ENCODE measurements around the gene PLAGL1. TPM values are rescaled to one million over a fixed set of nuclear protein-coding genes. Genes with fewer than 3 reads are reported as not detected.

The PLAGL1 gene
- total and polyA plus RNA-seq, 2 donors (not counting 1 experiment from before 2014, with no cell fraction given), result 23.6 to 36.0 TPM

GRCh38 chr6:143976806-143977349 lies 31.2 kb downstream of the PLAGL1 start:
- Mint-ChIP-seq H3K27me3 (no peaks in the 10 kb centered on the region), H3K27ac (no peak overlapping the region), H3K9me3 (ENCODE audit: insufficient read depth) (no peaks in the 10 kb centered on the region), H3K4me3 (no peak overlapping the region), H3K4me1 (peaks cover 3% of the 10 kb centered on the region)
- WGBS (ENCODE audit: insufficient coverage), result no CpG with 5 or more reads among the region's 3 CpGs
- no peak overlapping the region for H2AFZ ChIP-seq (ENCODE audit: insufficient read depth, low read depth, low read length, poor library complexity, severe bottlenecking)
- DNase-seq, result no peak
- H3K4me1 ChIP-seq (ENCODE audit: control insufficient read depth in 2 of 2, insufficient read depth in 2 of 2, low read length in 2 of 2), result peaks cover 0 to 3% of the 10 kb centered on the region in 2 donors
- no peak for TF ChIP-seq EZH2 (IDR thresholded peaks at IDR 0.05; ENCODE audit: borderline replicate concordance, insufficient read depth, low read depth, low read length, poor library complexity, severe bottlenecking)
- TF ChIP-seq CTCF (IDR thresholded peaks at IDR 0.05), result no peak
- no peak overlapping the region for H3K4me2 ChIP-seq (replicated peaks; ENCODE audit: low read depth, low read length, poor library complexity, severe bottlenecking)
- no peaks in the 10 kb centered on the region for H3K79me2 ChIP-seq (ENCODE audit: control insufficient read depth, insufficient read depth, low read length)
- ChIA-PET CTCF (no interaction called here), POLR2A (no interaction called here)
- no peaks in the 10 kb centered on the region for H3K36me3 ChIP-seq (replicated peaks in 1 of 2; ENCODE audit: control extremely low read depth in 1 of 2, control insufficient read depth in 1 of 2, extremely low read depth in 1 of 2, insufficient read depth in 2 of 2, low read length in 1 of 2)
- H3K9me3 ChIP-seq (ENCODE audit: control extremely low read depth in 1 of 3, control insufficient read depth in 2 of 3, insufficient read depth in 1 of 3, low read length in 2 of 3), result peaks cover 0 to 1% (median 0%) of the 10 kb centered on the region in 3 donors
- no peak overlapping the region for H3K4me3 ChIP-seq (ENCODE audit: control extremely low read depth in 1 of 5, extremely low read depth in 1 of 5, insufficient read depth in 1 of 5, low read depth in 2 of 5, low read length in 4 of 5)
- H3K27ac ChIP-seq (ENCODE audit: low read length in 2 of 2), result no peak overlapping the region
- no peaks in the 10 kb centered on the region for H4K20me1 ChIP-seq (ENCODE audit: control insufficient read depth, insufficient read depth, low read length, poor library complexity, severe bottlenecking)
- intact Hi-C loops (cut with micrococcal nuclease), result no loop called here
- no peaks in the 10 kb centered on the region for H3K27me3 ChIP-seq (replicated peaks in 1 of 4; ENCODE audit: control extremely low read depth in 1 of 4, control insufficient read depth in 3 of 4, insufficient read depth in 4 of 4, low read length in 3 of 4)
- no peak for ATAC-seq (ENCODE audit: low read depth)
- no peak overlapping the region for H3K9ac ChIP-seq (ENCODE audit: low read length)

GRCh38 chr6:143974089-143974488 lies 34.0 kb downstream of the PLAGL1 start:
- H3K27ac ChIP-seq (ENCODE audit: low read length in 2 of 2), result no peak overlapping the region
- ATAC-seq (ENCODE audit: low read depth) (no peak), DNase-seq (no peak)
- CTCF ChIA-PET, result no interaction called here
- H4K20me1 ChIP-seq (ENCODE audit: control insufficient read depth, insufficient read depth, low read length, poor library complexity, severe bottlenecking), result no peaks in the 10 kb centered on the region
- no peak overlapping the region for H3K4me2 ChIP-seq (replicated peaks; ENCODE audit: low read depth, low read length, poor library complexity, severe bottlenecking)
- intact Hi-C loops (cut with micrococcal nuclease), result no loop called here
- H3K27me3 ChIP-seq (replicated peaks in 1 of 4; ENCODE audit: control extremely low read depth in 1 of 4, control insufficient read depth in 3 of 4, insufficient read depth in 4 of 4, low read length in 3 of 4), result no peaks in the 10 kb centered on the region
- H3K9me3 ChIP-seq (ENCODE audit: control extremely low read depth in 1 of 3, control insufficient read depth in 2 of 3, insufficient read depth in 1 of 3, low read length in 2 of 3), result no peaks in the 10 kb centered on the region
- no peaks in the 10 kb centered on the region for H3K36me3 ChIP-seq (replicated peaks in 1 of 2; ENCODE audit: control extremely low read depth in 1 of 2, control insufficient read depth in 1 of 2, extremely low read depth in 1 of 2, insufficient read depth in 2 of 2, low read length in 1 of 2)
- Mint-ChIP-seq H3K27me3 (no peaks in the 10 kb centered on the region), H3K27ac (no peak overlapping the region), H3K9me3 (ENCODE audit: insufficient read depth) (no peaks in the 10 kb centered on the region), H3K4me3 (no peak overlapping the region), H3K4me1 (peaks cover 3% of the 10 kb centered on the region)
- H3K9ac ChIP-seq (ENCODE audit: low read length), result no peak overlapping the region
- H2AFZ ChIP-seq (ENCODE audit: insufficient read depth, low read depth, low read length, poor library complexity, severe bottlenecking), result no peak overlapping the region
- H3K79me2 ChIP-seq (ENCODE audit: control insufficient read depth, insufficient read depth, low read length), result no peaks in the 10 kb centered on the region
- WGBS (ENCODE audit: insufficient coverage), result no CpG with 5 or more reads among the region's 8 CpGs
- H3K4me3 ChIP-seq (ENCODE audit: control extremely low read depth in 1 of 5, extremely low read depth in 1 of 5, insufficient read depth in 1 of 5, low read depth in 2 of 5, low read length in 4 of 5), result no peak overlapping the region
- POLR2A ChIA-PET, result no interaction called here
- H3K4me1 ChIP-seq (ENCODE audit: control insufficient read depth in 2 of 2, insufficient read depth in 2 of 2, low read length in 2 of 2), result peaks cover 0 to 3% of the 10 kb centered on the region in 2 donors
- TF ChIP-seq CTCF (IDR thresholded peaks at IDR 0.05) (no peak), EZH2 (IDR thresholded peaks at IDR 0.05; ENCODE audit: borderline replicate concordance, insufficient read depth, low read depth, low read length, poor library complexity, severe bottlenecking) (no peak)
